K562 (cell line): ENCODE measurements around the gene FIGLA. TPM values are rescaled to one million over a fixed set of nuclear protein-coding genes. Genes with fewer than 3 reads are reported as not detected.

Experiments
- ADNP ChIP-seq: fragments of 200-800 bp; sonication (Bioruptor generic); IDR thresholded peaks from 2 replicates; pipeline ENCODE4 v1.6.1; 2016; ENCODE audit warnings: missing genetic modification characterization, missing compliant biosample characterization
- EP400 ChIP-seq: fragments of 450-650 bp; IDR thresholded peaks from 2 replicates; pipeline ENCODE4 v1.6.1; 2017; ENCODE audit warnings: antibody characterized with exemption, mild to moderate bottlenecking, moderate library complexity
- TAF1 ChIP-seq: IDR thresholded peaks from 2 replicates; pipeline ENCODE4 v1.6.1; 2011; ENCODE audit warnings: mild to moderate bottlenecking, low read length, moderate library complexity; ENCODE audit not compliant: insufficient read depth, control insufficient read depth, severe bottlenecking; ENCODE audit errors: extremely low read depth
- ZNF253 ChIP-seq: fragments of 250-450 bp; sonication (Bioruptor Pico); conservative IDR thresholded peaks from 2 replicates; pipeline ENCODE4 v1.6.1; 2021; ENCODE audit warnings: mild to moderate bottlenecking
- polyA plus RNA-seq, 8 experiments: library from polyadenylated mRNA; depleted of rRNA in 4 of 8; stranded (reverse) in 5 of 8; unstranded in 3 of 8; fragments of >200 nt; fragmentation: Nextera tagmentation in 2 of 8; fragmentation: Illumina TruSeq in 1 of 8; extraction: Ambion mirVana in 2 of 8; extraction: Trizol in 1 of 8; gene quantifications; 2 replicates each; pipeline versions ENCODE4 v1.2.1 to v1.2.3, GENCODE V29; 2011 to 2014; ENCODE audit warnings: inconsistent platforms in 1 of 8, missing spikeins in 1 of 8
- total RNA-seq, 7 experiments: library from RNA; depleted of rRNA in 6 of 7; stranded (reverse); fragments of >200 nt in 6 of 7; fragmentation: Illumina TruSeq in 2 of 7; extraction: Trizol in 2 of 7; gene quantifications; 2 replicates each; pipeline versions ENCODE4 v1.2.1 to v1.2.3, GENCODE V29; 2011 to 2021; ENCODE audit warnings: low replicate concordance in 1 of 7
- TF ChIP-seq, protein P1 (sequence below): fragments of 200-600 bp; sonication (generic); IDR thresholded peaks from one replicate; pipeline ENCODE4 v1.6.1; 2012; ENCODE audit warnings: mild to moderate bottlenecking, low read depth, low read length, inconsistent platforms
- TF ChIP-seq, protein P2 (sequence below): sonication (generic); formaldehyde crosslinking; IDR thresholded peaks from 2 replicates; pipeline ENCODE4 v1.8.1; 2023; ENCODE audit warnings: mild to moderate bottlenecking, missing genetic modification reagents

Gene FIGLA
- total and polyA plus RNA-seq, 9 of the 15 experiments (the other 6 are each of a cell fraction or from before 2014, with no cell fraction given), result not detected

DNA sequence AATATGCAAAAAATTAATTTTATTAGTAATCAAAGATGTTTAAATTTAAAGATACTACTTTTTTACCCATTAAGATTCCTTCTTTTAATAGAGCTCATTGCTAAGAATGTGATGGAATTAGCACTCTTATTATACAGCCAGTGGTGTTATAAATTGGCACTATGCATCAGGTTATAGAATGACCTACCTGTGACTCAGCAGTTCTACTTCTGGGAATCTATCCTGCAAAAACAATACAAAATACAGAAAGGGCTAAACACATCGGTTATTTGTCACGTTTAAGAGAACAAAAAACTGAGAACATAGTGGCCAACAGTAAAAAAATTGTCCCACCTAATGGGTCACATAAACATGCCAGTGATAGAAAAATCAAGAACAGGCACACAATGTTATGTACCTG is 13.0 kb downstream of the FIGLA start (continued):
- TF ChIP-seq, protein P1, sequence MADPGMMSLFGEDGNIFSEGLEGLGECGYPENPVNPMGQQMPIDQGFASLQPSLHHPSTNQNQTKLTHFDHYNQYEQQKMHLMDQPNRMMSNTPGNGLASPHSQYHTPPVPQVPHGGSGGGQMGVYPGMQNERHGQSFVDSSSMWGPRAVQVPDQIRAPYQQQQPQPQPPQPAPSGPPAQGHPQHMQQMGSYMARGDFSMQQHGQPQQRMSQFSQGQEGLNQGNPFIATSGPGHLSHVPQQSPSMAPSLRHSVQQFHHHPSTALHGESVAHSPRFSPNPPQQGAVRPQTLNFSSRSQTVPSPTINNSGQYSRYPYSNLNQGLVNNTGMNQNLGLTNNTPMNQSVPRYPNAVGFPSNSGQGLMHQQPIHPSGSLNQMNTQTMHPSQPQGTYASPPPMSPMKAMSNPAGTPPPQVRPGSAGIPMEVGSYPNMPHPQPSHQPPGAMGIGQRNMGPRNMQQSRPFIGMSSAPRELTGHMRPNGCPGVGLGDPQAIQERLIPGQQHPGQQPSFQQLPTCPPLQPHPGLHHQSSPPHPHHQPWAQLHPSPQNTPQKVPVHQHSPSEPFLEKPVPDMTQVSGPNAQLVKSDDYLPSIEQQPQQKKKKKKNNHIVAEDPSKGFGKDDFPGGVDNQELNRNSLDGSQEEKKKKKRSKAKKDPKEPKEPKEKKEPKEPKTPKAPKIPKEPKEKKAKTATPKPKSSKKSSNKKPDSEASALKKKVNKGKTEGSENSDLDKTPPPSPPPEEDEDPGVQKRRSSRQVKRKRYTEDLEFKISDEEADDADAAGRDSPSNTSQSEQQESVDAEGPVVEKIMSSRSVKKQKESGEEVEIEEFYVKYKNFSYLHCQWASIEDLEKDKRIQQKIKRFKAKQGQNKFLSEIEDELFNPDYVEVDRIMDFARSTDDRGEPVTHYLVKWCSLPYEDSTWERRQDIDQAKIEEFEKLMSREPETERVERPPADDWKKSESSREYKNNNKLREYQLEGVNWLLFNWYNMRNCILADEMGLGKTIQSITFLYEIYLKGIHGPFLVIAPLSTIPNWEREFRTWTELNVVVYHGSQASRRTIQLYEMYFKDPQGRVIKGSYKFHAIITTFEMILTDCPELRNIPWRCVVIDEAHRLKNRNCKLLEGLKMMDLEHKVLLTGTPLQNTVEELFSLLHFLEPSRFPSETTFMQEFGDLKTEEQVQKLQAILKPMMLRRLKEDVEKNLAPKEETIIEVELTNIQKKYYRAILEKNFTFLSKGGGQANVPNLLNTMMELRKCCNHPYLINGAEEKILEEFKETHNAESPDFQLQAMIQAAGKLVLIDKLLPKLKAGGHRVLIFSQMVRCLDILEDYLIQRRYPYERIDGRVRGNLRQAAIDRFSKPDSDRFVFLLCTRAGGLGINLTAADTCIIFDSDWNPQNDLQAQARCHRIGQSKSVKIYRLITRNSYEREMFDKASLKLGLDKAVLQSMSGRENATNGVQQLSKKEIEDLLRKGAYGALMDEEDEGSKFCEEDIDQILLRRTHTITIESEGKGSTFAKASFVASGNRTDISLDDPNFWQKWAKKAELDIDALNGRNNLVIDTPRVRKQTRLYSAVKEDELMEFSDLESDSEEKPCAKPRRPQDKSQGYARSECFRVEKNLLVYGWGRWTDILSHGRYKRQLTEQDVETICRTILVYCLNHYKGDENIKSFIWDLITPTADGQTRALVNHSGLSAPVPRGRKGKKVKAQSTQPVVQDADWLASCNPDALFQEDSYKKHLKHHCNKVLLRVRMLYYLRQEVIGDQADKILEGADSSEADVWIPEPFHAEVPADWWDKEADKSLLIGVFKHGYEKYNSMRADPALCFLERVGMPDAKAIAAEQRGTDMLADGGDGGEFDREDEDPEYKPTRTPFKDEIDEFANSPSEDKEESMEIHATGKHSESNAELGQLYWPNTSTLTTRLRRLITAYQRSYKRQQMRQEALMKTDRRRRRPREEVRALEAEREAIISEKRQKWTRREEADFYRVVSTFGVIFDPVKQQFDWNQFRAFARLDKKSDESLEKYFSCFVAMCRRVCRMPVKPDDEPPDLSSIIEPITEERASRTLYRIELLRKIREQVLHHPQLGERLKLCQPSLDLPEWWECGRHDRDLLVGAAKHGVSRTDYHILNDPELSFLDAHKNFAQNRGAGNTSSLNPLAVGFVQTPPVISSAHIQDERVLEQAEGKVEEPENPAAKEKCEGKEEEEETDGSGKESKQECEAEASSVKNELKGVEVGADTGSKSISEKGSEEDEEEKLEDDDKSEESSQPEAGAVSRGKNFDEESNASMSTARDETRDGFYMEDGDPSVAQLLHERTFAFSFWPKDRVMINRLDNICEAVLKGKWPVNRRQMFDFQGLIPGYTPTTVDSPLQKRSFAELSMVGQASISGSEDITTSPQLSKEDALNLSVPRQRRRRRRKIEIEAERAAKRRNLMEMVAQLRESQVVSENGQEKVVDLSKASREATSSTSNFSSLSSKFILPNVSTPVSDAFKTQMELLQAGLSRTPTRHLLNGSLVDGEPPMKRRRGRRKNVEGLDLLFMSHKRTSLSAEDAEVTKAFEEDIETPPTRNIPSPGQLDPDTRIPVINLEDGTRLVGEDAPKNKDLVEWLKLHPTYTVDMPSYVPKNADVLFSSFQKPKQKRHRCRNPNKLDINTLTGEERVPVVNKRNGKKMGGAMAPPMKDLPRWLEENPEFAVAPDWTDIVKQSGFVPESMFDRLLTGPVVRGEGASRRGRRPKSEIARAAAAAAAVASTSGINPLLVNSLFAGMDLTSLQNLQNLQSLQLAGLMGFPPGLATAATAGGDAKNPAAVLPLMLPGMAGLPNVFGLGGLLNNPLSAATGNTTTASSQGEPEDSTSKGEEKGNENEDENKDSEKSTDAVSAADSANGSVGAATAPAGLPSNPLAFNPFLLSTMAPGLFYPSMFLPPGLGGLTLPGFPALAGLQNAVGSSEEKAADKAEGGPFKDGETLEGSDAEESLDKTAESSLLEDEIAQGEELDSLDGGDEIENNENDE, result no peak
- TF ChIP-seq ZNF253 (CRISPR knock-in tag) (no peak), ADNP (tag) (no peak), EP400 (peak; percentile 25; the same call in 1 of the 2 replicates), TAF1 (no peak)
- TF ChIP-seq, protein P2, sequence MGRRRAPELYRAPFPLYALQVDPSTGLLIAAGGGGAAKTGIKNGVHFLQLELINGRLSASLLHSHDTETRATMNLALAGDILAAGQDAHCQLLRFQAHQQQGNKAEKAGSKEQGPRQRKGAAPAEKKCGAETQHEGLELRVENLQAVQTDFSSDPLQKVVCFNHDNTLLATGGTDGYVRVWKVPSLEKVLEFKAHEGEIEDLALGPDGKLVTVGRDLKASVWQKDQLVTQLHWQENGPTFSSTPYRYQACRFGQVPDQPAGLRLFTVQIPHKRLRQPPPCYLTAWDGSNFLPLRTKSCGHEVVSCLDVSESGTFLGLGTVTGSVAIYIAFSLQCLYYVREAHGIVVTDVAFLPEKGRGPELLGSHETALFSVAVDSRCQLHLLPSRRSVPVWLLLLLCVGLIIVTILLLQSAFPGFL (CRISPR knock-in tag), result no peak
